HTR-8/SVneo (cell line): ENCODE measurements around the gene NIPBL.
A peak's percentile ranks its signal among the peaks of the same experiment; 100 is the strongest.
"Not testable (repeated sequence)": the region's sequence is repeated elsewhere in the genome, so short reads cannot be mapped to it uniquely, and the experiment has no call there.

Experiments used
- DNase-seq: peaks from one replicate; pipeline ENCODE4 v3.0.0; 2011; ENCODE audit warnings: low spot score, mixed read lengths; ENCODE audit not compliant: insufficient read length
- FAIRE-seq: peaks from 2 replicates; lab custom pipeline; 2011; peaks lifted over from hg19 to GRCh38; lab: Jason Lieb, UNC

The NIPBL gene

DNA sequence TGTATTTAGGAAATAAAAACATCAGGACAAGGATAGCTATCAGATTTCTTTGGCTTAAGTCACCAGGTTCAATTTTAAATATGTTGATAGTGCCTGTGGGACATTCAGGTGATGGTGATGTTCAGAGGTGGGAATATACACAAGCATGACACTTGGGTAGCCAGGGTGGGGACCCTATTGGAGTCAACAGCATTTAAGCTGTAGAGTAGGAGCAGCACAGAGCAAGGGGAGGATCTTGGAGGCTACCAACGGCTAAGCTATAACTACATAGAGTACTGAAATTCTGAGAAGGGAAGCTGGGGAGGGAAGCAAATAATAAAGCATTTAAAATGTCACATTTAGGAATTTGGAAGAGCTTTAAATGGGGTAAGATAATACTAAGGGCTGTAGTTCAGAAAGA is 194.9 kb downstream of the NIPBL start:
- no peak for DNase-seq
- FAIRE-seq = no peak

DNA sequence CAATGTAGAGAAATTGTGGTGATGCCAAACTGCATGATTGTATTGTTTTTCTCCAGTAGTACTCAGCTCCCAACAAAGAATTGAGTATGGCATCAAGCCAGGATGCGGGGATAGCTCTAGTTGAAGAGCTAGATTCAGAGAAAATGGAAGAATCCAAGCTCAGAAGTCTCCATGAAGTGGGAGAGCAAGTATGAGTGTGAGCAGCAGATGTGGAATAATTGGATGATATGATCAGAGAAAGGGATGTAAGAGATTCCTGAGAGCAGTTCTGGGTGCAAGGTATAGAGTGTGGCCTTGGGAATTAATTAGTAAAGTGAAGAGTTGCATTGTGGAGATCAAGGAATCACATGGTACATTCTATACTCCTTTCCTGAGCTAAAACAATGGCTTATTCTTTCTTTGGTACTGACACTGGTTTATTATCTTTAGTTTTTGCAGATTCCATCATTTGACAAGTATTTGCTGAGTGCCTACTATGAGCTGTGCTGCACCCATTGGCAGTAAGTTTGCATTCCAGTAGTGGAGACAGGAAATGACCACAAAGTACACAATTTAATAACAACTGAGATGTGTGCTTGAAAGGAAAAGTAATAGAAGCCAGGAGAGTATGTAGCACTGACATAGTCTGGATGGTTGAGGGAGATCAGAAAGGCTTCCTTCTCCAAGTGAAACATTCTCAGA is 195.5 kb downstream of the NIPBL start:
- peak; percentile 55 for FAIRE-seq
- no peak for DNase-seq

DNA sequence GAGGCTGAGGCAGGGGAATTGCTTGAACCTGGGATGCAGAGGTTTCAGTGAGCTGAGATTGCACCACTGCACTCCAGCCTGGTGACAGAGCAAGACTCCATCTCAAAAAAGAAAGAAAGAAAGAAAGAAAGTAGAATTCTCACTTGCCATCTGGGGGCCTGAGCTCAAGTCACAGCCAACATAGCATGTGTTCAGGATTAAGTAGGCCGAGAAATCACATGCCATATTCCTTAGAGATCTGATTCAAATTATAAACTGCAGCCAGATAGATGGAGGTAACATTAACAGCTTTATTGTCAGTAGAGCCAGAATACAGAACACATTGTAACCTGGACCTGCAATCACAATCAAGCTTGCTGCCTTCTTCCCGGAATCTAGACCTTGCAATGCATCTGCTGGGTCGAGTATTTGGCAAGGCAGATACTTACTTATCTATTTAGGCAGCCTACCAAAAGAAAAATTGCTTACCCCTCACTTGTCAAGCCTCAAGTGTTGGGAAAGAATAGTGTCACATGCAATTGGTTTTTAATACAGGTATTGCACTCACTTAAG is 198.9 kb downstream of the NIPBL start:
- DNase-seq (no peak), FAIRE-seq (no peak)

GRCh38 chr5:37077146-37077545 is 200.6 kb downstream of the NIPBL start:
- no peak for FAIRE-seq

GRCh38 chr5:37080697-37081096 is 204.1 kb downstream of the NIPBL start:
- DNase-seq = no peak
- no peak for FAIRE-seq

More at GRCh38 chr5:37077146-37077545, 200.6 kb downstream of the NIPBL start:
- DNase-seq = no peak

- not testable (repeated sequence) for DNase-seq, FAIRE-seq
Measured at GRCh38 chr5:37082977-37083376, 206.4 kb downstream of the NIPBL start.

DNA sequence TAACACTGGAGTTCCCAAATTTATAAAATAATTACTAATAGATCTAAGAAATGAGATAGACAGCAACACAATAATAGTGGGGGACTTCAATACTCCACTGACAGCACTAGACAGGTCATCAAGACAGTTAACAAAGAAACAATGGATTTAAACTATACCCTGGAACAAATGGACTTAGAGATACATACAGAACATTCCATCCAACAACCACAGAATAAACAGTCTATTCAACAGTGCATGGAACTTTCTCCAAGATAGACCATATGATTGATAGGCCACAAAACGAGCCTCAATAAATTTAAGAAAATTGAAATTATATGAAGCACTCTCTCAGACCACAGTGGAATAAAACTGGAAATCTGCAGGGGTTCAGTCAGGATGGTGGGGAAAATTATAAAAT is 209.5 kb downstream of the NIPBL start:
- not testable (repeated sequence) for DNase-seq, FAIRE-seq

- FAIRE-seq (no peak), DNase-seq (no peak)
Measured at GRCh38 chr5:37086466-37087173, 210.1 kb downstream of the NIPBL start.

- DNase-seq = no peak
- no peak for FAIRE-seq
Measured at GRCh38 chr5:37088009-37088408, 211.4 kb downstream of the NIPBL start.

DNA sequence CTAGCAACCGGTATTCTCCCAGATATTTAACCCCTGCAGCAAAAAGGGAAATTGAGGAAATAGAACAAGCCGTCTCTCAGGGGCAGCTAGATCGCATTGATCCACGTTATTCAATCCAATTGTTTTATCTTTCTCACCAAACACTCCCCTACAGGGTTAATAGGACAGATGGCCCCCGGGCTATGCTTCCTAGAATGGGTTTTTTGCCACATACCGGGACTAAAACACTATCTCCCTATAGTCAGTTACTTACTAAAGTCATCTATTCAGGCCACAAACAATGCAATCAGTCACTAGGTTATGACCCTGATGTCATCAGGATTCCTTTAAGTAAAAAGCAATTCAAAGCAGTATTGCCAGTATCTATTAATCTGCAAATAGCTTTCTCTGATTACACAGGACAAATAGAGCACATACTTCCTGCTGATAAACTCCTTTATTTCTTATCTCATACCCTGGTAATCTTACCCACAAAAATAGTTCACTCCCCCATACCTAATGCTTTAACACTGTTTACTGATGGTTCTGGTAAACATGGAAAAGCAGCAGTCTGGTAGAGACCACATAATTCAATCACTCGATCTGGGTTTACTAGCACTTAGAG is 213.7 kb downstream of the NIPBL start:
- no peak for FAIRE-seq

DNA sequence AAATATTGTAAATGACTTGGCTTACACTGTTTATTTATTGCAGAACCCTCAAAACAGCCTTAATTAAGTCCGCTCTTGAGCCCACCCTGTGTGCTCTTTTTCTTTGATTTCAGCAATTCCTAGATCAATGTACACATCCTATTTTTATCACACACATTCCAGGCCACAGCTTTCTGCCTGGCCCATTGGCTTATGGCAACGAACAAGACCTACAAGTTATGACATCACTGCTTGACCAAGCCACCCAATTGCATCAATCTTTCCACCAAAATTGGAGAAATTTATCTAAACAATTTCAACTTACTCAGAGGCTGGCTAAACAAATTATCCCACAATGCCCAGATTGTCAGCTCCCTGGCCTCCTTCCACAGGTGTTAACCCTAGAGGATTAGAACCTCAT is 214.2 kb downstream of the NIPBL start:
- FAIRE-seq = peak; percentile 16
- no peak for DNase-seq

More for the DNA sequence above, 213.7 kb downstream of the NIPBL start:
- no peak for DNase-seq

DNA sequence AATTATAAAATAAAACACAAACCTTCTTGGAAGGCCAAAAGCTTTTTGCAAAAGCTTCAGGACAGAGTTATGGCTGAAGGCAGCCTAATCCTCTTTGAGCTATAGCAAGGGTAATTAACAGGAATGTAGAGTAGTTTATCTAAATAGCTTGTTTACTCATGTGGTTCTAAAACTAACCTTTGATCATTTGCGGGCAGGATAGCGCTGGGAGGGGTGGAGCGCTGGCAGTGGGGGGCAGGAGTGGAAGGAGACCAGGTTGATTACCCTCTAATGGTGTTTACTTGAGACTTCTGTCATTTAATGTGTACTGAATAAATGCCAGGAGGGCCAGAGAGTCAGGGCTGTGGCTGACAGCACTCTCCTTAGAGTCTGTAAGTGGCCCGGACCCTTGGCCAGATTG is 217.2 kb downstream of the NIPBL start:
- FAIRE-seq, DNase-seq: not testable (repeated sequence)

DNA sequence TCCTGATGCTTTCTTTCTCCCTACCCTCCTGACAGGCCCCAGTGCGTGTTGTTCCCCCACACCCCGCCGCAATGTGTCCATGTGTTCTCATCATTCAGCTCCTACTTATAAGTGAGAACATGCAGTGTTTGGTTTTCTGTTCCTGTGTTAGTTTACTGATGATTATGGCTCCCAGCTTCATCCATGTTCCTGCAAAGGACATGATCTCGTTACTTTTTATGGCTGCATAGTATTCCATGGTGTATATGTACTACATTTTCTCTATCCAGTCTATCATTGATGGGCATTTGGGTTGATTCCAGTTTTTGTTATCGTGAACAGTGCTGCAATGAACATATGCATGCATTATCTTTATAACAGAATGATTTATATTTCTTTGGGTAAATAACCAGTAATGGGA is 222.7 kb downstream of the NIPBL start:
- not testable (repeated sequence) for FAIRE-seq, DNase-seq

- DNase-seq (no peak), FAIRE-seq (no peak)
Measured at GRCh38 chr5:37103302-37103701, 226.7 kb downstream of the NIPBL start.

DNA sequence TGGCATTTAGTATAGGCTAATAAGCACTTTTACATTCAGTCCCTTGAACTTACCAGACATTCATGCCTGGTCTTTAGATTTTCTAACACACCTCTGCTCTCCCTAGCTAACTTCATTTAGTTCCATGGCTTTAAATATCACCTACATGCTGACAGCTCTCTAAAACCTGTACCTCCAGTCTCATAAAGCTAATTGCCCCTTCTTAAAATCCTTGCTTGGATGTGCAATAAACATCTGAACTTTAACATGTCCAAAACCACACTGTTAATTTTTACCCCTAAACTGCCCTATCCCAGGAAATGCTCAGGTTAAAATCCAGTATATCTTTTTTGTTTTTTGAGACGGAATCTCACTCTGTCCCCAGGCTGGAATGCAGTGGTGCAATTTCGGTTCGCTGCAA is 232.8 kb downstream of the NIPBL start:
- DNase-seq (no peak), FAIRE-seq (no peak)

GRCh38 chr5:37110135-37110534 is 233.6 kb downstream of the NIPBL start:
- DNase-seq (no peak), FAIRE-seq (no peak)

DNA sequence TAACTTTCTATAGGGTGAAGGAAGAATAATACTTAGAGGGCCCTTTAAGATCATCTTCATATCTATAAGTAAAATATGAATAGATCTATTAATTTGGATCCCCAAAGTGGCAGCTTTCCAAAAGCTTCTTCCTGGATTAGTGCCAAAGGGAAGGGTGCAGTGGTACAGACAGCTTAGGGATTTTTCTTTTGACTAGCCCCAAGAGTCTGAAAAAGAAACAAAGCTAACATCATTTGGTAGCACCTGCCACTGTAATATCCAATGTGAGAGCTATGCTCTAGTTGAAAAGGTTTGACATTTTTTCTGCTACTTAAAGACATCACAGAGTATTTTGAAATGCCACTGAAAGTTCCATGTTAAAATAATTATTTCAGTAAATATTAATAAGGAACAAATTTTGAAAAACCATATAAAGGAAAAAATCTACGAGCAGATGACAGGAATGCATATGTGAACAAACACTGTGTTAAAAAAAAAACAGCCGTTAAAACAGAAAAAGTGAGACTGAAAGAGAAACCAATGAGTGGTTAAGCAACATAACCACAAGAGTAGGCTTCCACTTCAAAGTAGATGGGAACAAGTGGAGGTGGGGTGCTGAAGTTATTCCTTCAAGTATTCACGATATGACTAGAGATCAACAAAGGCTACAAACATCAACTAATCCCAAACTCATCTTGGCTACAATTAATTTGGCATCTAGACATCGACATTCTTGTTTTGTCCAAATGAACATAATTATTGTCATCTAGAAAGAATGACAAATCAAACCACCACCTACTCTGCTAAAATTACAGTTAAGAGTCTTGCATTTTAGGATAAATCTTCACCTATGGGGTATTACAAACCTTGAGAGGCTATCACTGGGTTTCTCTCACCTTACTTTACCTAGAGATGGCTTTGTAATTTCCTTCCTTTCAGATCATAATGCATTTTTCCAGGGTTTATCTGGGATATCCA is 235.1 kb downstream of the NIPBL start:
- FAIRE-seq (no peak), DNase-seq (no peak)

DNA sequence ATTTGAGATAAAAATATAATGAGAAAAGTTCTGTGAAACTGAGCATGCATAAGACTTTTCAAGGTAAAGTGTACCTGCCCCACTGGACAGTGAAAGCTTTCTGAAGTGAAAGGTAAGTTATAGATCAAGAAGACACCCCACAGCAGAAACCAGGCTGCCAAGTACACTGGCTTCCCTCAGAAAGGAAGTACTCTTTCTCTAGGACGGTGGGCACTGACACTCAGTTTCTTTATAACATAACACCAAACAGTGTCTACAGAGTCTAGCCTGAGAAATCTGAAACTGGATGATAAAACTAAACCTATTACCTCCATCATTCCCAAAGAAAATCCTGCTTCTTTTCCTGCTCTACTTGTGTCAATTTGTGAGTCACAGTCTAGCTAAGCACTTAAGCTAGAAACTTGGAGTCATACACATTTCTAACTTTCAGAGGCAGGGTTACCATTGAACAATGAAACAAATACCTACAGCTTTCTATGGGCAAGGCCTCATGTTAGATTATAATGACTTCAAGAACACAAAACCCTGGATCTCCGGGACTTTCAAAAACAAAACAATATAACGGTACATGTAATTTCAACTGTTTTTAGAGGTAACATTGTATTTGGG is 235.9 kb downstream of the NIPBL start:
- FAIRE-seq (no peak), DNase-seq (no peak)
